NCI-H69 (cell line): ENCODE measurements around the gene NRG3.
"Not testable (repeated sequence)": the region's sequence is repeated elsewhere in the genome, so short reads cannot be mapped to it uniquely, and the experiment has no call there.

Experiments used
- DNase-seq: peaks from one replicate; lab custom pipeline; 2025; lab: John Stamatoyannopoulos, UW

Gene NRG3

DNA sequence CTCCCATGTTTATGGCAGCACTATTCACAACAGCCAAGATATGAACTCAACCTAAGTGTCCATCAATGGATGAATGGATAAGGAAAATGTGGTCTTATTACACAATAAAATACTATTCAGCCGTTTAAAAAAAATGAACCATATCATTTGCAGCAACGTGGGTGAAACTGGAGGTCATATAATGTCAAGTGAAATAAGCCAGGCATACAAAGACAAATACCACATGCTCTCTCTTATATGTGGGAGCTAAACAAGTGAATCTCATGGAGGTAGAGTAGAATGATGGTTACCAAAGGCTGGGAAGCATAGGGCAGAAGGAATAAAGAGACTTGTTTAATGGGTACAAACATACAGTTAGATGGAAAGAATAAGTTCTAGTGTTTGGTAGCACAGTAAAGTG, 699.1 kb downstream of the NRG3 start:
- no peak for DNase-seq

DNA sequence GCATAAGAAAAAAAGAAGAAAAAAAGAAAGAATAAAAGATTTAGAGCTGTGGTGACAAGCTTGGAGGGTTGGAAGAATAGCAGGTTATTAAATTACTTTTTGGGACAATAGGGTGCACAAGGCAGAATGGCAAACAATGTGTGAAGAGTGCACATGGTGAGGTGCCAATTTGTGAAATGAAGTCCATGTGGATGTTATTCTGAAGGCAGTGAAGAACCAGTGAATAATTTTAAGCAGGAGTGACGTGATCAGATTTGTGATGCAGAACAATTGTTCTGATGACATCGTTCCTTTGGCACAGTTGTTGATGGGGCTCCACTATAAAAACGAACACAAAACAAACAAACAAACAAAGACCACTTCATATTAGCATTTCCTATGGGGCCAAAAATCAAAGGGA, 700.3 kb downstream of the NRG3 start:
- DNase-seq, result peak; percentile 33

DNA sequence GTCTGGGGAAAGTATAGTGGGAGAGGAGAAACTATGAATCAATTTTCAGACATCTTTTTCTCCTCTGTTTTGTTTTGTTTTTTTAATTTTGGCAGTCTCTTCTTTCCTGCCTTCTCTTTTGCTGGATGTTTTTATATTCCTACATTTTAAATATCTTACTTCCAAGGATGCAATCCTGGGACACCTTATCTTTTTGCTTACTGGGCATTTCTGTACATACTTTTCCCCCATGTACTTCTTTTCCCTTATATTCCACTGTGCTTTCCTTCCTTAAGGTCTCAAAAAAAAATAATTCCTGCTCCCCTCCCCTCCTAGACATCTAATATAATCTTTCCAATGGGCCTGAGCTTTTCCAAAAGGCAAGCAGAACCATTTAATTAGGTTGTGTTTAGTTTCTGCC, 701.1 kb downstream of the NRG3 start:
- peak; percentile 52 for DNase-seq

DNA sequence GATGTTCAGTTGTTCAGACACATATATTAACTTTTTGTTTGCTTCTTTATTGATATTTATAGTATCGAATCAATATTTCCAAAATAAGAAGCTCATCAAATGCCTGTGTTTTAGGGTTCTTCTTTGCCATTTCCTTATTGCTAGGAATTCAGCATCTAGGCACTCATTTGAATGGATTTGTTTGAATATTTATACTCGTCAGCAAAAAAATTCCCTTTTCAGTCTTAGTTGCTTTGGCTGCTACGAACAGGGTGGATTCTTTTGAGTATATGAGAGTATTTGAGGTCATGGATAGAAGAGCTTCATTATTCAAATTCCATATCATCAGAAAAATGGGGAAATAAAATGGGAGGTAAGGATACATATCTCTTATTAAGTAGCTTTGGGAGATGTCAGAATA, 706.9 kb downstream of the NRG3 start:
- DNase-seq, result no peak

GRCh38 chr10:82591421-82591820, 716.4 kb downstream of the NRG3 start:
- DNase-seq, result no peak

DNA sequence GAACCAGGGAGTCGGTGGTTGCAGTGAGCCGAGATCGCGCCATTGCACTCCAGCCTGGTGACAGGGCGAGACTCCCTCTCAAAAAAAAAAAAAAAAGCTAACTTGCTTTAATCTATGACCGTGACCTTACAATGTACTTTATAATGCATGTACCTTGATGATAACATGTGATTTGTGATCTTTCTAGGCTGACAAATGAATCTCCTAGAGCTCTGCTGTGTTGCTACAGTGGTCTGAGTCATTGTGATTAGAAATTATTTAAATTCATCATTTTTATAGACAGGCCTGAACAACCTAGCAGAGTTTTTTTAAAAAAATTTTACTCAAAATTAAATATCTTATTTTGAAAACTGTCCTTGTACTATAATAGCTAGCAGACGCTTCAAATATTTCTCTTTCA, 722.8 kb downstream of the NRG3 start:
- no peak for DNase-seq

DNA sequence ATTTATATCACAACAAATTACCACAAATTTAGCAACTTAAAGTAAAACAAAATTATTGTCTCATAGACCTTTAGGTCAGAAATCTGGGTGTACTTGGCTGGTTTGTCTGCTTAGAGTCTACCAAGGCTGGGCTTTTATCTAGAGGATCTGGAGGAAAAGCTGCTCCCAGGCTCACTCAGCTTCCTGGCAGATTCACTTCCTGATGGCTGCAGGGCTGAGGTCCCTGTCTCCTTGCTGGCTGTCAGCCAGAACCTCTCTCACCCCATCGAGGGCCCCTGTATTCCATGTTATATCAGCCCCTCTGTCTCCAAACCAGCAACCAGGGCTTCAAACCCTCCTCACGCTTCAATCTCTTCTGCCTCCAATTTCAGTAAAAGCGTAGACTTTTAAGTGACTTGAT, 734.9 kb downstream of the NRG3 start:
- DNase-seq, result peak; percentile 4

DNA sequence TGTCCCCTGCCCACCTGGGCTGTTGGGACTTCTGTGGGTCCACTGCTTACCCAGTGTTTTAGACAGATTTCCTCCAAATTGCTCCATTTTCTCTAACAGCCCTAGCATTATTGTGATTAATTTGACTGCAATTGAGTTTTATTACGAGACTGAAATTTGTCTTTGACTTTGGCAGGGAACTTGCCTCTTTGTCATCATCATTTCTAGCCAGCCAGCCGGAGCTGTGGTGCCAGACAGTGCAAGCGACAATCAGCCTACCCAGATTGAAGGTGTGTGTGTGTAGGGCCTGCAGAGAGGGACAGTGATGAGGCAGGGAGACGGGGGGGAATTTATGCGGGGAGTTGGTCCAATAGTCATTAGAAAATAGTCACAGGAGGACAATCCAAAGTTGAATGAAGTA, 743.0 kb downstream of the NRG3 start:
- DNase-seq, result no peak

- no peak for DNase-seq
Measured at GRCh38 chr10:82621680-82622079, 746.7 kb downstream of the NRG3 start.

DNA sequence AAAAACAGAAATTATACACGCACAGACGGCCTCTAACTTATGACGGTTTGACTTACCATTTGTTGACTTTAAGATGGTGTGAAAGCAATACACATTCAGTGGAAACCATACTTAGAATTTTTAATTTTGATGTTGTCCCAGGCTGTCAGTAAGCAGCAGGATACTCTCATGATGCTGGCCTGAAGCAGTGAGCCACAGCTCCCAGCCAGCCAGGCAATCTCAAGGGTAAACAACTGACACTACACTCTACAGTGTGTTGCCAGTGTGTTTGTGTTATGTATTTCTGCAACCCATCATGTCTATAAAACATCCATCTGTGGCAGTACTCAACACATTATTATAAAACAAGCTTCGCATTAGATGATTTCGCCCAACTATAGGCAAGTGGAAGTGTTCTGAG, 747.5 kb downstream of the NRG3 start:
- DNase-seq, result no peak

- no peak for DNase-seq
Measured at GRCh38 chr10:82625512-82626189, 750.7 kb downstream of the NRG3 start.

GRCh38 chr10:82628373-82628772, 753.4 kb downstream of the NRG3 start:
- DNase-seq, result peak; percentile 2

DNA sequence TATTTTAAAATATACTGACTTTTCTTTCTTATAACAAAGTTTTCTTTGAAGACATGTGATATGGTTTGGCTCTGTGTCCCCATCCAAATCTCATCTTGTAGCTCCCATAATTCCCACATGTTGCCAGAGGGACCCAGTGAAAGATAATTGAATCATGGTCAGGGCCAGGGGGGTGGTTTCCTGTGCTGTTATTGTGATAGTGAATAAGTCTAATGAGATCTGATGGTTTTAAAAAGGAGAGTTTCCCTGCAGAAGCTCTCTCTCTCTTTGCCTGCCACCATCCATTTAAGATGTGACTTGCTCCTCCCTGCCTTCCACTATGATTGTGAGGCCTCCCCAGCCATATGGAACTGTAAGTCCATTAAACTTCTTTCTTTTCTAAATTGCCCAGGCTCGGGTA, 768.1 kb downstream of the NRG3 start:
- DNase-seq, result no peak

DNA sequence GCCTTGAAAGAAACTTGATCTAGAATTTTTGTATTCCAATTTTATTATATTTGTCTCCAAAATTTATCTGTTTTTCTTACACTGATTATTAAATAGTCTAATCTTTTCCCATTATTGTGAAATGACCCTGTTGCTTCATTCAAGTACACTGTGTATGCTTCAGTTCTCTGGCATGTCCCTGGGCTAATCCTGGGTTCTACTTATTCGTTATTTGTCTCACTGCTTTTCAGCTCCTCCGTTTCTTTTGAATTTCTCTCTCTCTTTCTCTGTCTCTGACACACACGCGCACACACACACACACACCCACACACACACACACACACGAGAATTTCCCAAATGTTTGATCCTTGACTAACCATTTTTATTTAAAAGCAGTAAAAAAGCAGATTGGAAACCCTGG, 768.6 kb downstream of the NRG3 start:
- no peak for DNase-seq

DNA sequence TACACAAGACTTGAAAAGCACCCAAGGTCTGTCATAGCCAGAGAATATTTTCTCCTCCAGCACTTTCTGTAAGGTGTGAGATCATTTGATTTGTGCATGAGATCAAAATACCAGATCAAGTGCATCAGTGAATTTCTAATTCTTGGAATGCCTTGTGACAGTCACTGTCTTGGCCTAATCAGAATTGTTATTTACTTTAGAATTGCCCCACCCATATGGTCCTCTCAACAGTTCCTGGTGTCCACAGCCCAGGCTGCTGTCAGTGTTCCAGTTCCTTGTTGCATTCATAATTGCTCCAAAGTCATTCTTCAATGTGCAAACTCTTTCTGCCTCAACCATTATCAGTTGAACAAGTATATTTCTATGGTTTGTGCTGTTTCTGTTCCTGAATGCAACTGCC, 770.2 kb downstream of the NRG3 start:
- no peak for DNase-seq

DNA sequence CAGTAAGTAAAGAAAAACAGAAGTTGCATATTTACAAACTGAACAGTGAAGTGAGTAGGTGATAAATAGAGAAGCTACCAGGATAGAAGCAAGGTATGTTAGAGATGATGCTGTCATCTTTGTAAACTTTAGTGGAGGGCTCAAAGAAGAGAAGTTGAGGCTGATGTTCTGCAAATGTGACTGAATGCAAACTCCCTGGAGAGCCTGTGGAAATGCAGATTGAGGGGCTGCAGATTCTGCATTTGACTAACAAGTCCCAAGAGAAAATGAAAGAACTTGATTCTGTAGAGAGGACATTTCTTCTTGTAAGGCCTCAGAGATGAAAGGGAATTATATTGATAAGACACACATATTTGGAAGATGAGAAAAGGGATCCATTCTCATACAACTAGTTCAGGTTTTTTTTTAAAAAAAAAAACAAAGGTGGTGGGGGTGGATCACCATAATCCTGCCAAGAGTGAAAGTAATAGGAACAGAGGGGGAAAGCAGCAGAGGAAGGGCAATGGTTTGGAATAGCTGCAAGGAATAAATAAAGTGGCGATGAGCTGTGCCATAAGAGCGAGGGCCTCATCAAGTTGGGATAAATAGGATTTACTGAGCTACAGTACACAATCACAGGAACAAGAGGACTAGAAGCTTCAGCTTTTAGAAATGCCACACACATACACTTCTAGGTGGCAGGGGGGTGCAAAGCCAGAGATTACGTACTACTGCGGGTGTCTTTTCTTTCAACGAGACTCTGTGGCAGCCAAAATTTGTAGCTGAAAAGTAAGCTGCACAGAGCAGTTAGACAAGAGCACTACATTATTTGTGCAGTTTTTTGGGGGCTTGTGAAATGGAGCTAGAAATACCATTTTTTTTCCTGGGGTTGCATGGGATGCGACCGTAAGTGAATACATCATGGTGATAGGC, 778.5 kb downstream of the NRG3 start:
- no peak for DNase-seq

DNA sequence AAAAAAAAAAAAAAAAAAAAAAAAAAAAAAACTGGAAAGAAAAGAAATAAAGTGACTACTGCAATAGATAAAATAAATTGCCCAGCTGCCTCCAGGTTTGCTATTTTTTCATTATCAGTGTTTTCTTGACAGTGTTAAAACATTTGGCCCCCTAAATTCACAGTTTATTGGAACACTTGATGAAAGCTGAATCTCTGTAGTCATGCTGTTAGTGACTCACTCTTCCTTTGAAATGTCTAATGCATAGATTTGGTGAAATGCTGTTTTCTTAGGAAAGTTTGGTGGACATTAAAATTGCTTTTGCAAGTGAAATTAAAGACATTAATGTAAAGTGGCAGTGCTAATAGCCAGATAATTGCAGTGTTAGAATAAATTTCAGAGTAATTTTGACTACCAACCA, 785.2 kb downstream of the NRG3 start:
- DNase-seq, result peak; percentile 4

GRCh38 chr10:82660986-82661385, 786.0 kb downstream of the NRG3 start:
- peak; percentile 83 for DNase-seq

- DNase-seq, result peak; percentile 75
Measured at GRCh38 chr10:82661701-82662100, 786.7 kb downstream of the NRG3 start.

GRCh38 chr10:82668221-82668895, 793.4 kb downstream of the NRG3 start:
- DNase-seq, result no peak

DNA sequence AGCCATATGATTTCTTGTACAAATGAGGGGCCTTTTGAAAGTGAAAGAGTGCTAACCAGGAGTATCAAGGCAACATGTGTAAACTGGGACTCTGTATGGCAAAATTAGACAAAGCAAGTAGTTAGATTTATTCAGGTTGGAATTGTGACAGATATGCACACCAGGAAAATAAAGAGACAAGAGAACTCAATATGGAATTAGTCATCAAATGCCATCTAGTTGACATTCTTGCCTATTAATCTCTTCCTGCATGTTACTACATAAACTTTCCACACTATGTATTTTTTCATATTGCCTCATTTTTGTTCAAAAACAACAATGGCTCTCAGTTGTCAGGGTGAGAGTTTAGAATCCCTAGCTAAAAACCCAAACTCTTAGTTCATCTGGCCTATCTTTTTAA, 799.0 kb downstream of the NRG3 start:
- no peak for DNase-seq

GRCh38 chr10:82677932-82678331, 802.9 kb downstream of the NRG3 start:
- DNase-seq, result not testable (repeated sequence)

GRCh38 chr10:82678451-82678850, 803.5 kb downstream of the NRG3 start:
- not testable (repeated sequence) for DNase-seq
